GM18505 (cell line): ENCODE results near the gene DNAH5.
"Not testable (repeated sequence)": the region's sequence is repeated elsewhere in the genome, so short reads cannot be mapped to it uniquely, and the experiment has no call there.

Experiments used
- ATAC-seq: cut with Tn5 transposase; IDR thresholded peaks from one replicate; pipeline ENCODE4 v1.9.1; 2021; ENCODE audit not compliant: unreplicated experiment
- POLR2A ChIP-seq: IDR thresholded peaks from 4 replicates; pipeline ENCODE4 v1.6.1; 2011; ENCODE audit warnings: borderline replicate concordance; ENCODE audit not compliant: insufficient read depth, insufficient read length; ENCODE audit errors: extremely low read depth

Gene DNAH5

DNA sequence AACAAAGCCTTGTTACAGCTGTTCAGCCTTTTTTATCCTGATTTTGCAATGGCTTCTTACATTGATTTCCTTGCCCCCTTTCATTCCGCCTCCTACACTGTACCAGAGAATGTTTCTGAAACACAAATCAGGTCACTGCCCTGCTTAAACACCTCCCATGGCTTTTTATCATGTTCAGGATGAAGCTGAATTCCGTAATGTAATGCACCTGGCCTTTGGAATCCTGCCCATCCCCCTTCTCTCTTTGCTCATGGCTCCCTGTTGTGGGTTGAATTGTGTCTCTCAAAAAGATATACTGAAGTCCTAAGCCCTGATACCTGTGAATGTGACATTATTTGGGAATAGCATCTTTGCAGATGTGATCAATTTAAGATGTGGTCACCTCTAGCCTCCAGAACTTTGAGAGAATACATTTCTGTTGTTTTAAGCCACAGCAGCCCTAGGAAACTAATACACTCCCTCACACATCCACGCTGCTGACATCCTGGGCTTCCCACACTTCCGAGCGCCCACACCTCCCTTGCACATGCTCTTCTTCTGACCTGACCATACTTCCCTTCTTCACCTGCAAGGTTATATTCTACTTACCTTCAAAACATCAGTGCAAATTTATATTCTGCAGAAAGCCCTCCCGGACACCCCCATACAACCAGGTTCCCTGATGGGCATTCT lies 101.2 kb downstream of the DNAH5 start:
- no peak for ATAC-seq
- TF ChIP-seq POLR2A, result no peak

- TF ChIP-seq POLR2A, result no peak
- ATAC-seq, result no peak
These were observed 111.0 kb downstream of the DNAH5 start for GRCh38 chr5:13833440-13833839.

DNA sequence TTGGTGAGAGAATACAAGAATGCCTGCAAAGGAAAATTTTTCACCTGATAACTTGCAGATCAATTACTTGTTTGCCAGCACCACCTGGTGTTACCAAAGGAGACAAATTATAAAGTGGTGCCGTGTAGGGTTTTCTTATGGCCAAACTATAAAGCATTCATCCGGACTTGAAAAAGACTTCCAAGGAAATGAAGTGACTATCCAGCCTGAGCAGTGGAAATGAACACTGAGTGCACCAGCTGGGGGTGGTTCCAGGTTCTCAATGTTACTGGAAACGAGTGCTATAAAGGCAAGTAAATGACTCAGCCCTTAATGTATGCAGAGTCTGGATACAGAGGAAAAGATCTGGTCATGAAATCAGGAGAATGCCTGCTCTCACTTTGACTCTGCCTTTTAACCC lies 113.1 kb downstream of the DNAH5 start:
- TF ChIP-seq POLR2A, result no peak
- no peak for ATAC-seq

- TF ChIP-seq POLR2A, result no peak
- ATAC-seq, result no peak
These were observed 114.0 kb downstream of the DNAH5 start for GRCh38 chr5:13830536-13830935.

GRCh38 chr5:13821366-13821765 lies 123.1 kb downstream of the DNAH5 start:
- no peak for ATAC-seq
- no peak for TF ChIP-seq POLR2A

DNA sequence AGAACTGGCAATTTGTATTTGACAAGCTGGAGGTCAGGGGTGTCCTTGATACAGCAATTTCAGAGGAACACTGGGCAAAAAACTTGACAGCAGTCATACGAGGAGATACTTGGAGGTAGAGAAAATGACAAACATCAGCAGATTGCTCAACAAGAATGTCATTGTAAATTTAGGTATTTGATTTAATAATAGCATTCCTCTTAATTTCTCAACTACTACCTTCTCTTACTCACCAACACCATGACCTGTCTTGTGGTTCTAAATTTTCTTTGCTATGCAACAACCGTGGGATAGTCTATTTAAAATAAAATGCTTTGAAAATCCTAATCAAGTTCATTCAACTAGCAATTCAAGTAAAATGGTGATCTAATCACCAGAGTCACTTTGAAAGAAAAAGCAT lies 128.4 kb downstream of the DNAH5 start:
- ATAC-seq, result no peak
- TF ChIP-seq POLR2A, result no peak

GRCh38 chr5:13814301-13814700 lies 130.2 kb downstream of the DNAH5 start:
- ATAC-seq, result no peak
- no peak for TF ChIP-seq POLR2A

DNA sequence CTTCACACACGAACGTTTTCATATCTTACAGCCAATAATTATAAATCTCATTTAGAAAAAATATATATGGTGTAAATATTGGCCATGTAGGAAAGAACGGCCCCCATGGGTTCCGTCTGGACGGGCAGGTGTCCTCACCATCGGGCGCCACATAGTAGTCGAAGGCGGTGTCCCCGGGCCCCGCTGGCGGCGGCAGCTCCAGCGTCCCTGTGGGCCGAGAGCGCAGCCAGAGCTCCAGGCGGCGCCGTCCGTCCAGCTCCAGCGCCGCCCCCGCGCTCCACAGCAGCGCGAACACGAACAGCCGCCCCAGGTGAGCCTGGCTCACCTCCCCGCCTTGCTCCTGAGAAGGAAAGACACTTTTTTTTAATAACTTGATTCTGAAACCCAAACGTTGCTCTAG lies 134.6 kb downstream of the DNAH5 start:
- ATAC-seq, result no peak
- TF ChIP-seq POLR2A, result no peak

DNA sequence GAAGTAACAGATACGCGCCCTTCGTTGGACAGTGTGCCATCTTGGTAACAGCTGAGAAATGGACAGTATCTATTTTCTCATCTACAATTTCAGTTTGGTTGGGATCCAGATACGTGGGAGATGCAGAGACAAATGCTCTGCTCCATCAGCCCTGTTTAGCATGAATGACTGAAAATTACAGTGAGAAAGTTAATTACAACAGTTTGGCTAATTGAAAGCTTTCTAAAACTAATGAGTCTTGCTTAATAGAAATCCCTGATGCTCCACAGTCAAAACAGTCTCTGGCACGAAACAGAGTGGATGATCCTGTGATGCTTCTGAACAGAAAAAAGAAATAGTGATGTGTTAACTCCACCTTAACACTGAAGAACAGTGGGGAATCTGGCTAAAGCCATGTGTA lies 140.2 kb downstream of the DNAH5 start:
- no peak for ATAC-seq
- TF ChIP-seq POLR2A, result no peak

GRCh38 chr5:13798569-13798968 lies 145.9 kb downstream of the DNAH5 start:
- not testable (repeated sequence) for ATAC-seq

GRCh38 chr5:13785781-13786415 lies 158.6 kb downstream of the DNAH5 start:
- no peak for ATAC-seq
- no peak for TF ChIP-seq POLR2A

GRCh38 chr5:13783726-13784125 lies 160.8 kb downstream of the DNAH5 start:
- ATAC-seq, result no peak
- TF ChIP-seq POLR2A, result no peak

- ATAC-seq, result no peak
- no peak for TF ChIP-seq POLR2A
These were observed 164.4 kb downstream of the DNAH5 start for GRCh38 chr5:13780081-13780480.

DNA sequence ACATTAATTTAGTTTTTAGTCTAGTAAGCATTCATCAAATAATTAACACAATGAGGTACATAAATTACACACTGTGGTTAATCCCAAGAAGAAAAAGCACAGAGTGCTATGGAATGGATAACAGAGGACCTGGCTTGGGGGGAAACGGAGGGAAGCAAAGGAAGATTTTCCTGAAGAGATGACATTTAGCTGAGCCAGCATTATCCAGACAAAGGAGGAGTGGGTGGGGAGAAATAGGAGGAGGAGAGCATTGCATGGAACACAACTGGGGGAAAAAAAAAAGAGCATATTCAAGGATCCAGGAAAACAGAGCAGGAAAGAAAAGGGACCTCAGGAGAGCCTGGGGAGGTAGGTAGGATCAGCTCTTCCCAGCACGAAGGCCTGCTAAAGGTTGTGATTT lies 170.8 kb downstream of the DNAH5 start:
- ATAC-seq, result no peak
- TF ChIP-seq POLR2A, result no peak

GRCh38 chr5:13771011-13771571 lies 173.4 kb downstream of the DNAH5 start:
- ATAC-seq, result no peak
- no peak for TF ChIP-seq POLR2A

DNA sequence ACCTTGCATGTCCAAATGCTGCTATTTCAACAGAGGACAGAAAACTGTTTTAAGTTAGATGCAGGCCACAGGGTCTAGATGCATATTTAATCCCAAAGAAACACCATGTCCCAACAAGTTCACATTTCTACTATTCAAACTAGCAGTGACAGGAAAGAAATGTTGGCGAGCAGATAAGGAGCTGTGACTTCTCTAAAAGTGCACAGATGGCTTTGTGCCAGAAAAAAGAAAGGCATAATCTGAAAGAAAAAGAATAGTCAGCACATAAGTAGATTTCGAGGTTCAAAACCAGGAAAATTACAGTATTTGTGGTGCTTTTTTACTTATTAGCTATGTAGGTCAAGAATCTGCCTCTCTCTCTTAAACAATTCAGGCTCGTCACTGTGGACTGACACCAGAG lies 178.3 kb downstream of the DNAH5 start:
- no peak for ATAC-seq
- no peak for TF ChIP-seq POLR2A
